ENCODE results near the gene GNAQ. TPM values are rescaled to one million over a fixed set of nuclear protein-coding genes. Genes with fewer than 3 reads are reported as not detected.
A peak's percentile ranks its signal among the peaks of the same experiment; 100 is the strongest.

The GNAQ gene
- total and polyA plus RNA-seq, 4 experiments from 2014 or later = 6.9 to 57.2 (median 34.5) TPM

GRCh38 chr9:77988630-77989029 is 43.0 kb downstream of the GNAQ start:
- Histone ChIP-seq H3K27ac (ENCODE audit: low read depth, low read length) (no peak overlapping the region), H3K9me3 (ENCODE audit: control insufficient read depth in 1 of 2, low read length in 2 of 2) (no peaks in the 10 kb centered on the region), H3K4me3 (ENCODE audit: low read length in 2 of 2) (no peak overlapping the region), H3K36me3 (ENCODE audit: insufficient read depth, low read length) (no peaks in the 10 kb centered on the region), H3K4me1 (ENCODE audit: insufficient read depth, low read length) (peaks cover 7% of the 10 kb centered on the region), H3K27me3 (ENCODE audit: insufficient read depth, low read length) (no peaks in the 10 kb centered on the region)
- no peaks in the 10 kb centered on the region for H3K27me3 Mint-ChIP-seq
- ChIA-PET POLR2A (ENCODE audit: partially characterized antibody) (interaction anchor here (1.2 kb wide), 1 partner anchor 22 kb away, joined by 3 read pairs; no protein-coding TSS in a partner anchor), CTCF (ENCODE audit: partially characterized antibody) (interaction anchor here (1.2 to 3.1 kb wide), 3 partner anchors 11 to 47 kb away, joined by 3 to 20 read pairs (median 3); no protein-coding TSS in a partner anchor)
- no peak overlapping the region for H3K4me3 Mint-ChIP-seq
- H3K9me3 Mint-ChIP-seq = no peaks in the 10 kb centered on the region
- intact Hi-C loops (cut with micrococcal nuclease) = no loop called here
- H3K36me3 Mint-ChIP-seq = peaks cover 11 to 12% of the 10 kb centered on the region in 2 donors
- peak overlapping the region in 4 of 7 donors; percentile 2 to 38 (median 16) for H3K27ac Mint-ChIP-seq
- no peak for DNase-seq
- H3K4me1 Mint-ChIP-seq = peaks cover 35 to 66% (median 44%) of the 10 kb centered on the region in 4 donors

DNA sequence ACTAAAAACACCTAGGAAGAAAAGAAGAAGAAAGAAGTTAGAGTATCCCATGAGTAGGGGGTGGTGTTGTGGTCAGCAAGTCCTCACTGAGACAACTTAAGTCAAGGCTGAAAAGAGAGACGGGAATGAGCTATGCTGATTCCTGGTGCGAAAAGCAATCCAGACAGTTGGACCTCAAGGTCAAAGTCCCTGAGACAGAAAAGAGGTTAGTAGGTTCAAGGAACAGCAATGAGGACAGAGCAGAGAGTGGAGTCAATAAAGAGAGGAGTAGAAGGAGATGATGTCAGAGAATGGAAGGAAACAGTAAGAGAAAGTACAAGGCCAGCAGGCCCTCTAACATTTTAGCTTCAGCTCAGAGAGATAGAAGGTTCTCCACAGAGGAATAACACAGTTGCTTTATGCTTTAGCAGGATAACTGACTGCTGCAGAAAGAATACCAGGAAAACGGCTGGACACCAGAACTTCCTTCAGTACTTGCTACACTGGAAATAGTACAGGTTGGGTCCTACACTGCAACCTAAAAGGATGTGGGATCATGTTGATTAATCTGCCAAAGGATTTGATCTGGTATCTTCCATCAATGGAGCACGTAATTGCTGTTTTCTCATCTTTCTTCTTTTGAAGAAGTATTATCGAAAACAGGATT is 43.6 kb downstream of the GNAQ start:
- intact Hi-C loops (cut with micrococcal nuclease) = no loop called here
- Histone ChIP-seq H3K9me3 (ENCODE audit: control insufficient read depth in 1 of 2, low read length in 2 of 2) (no peaks in the 10 kb centered on the region), H3K27ac (ENCODE audit: low read depth, low read length) (no peak overlapping the region), H3K4me3 (ENCODE audit: low read length in 2 of 2) (no peak overlapping the region), H3K4me1 (ENCODE audit: insufficient read depth, low read length) (peaks cover 13% of the 10 kb centered on the region), H3K27me3 (ENCODE audit: insufficient read depth, low read length) (no peaks in the 10 kb centered on the region), H3K36me3 (ENCODE audit: insufficient read depth, low read length) (no peaks in the 10 kb centered on the region)
- H3K36me3 Mint-ChIP-seq = peaks cover 11 to 12% of the 10 kb centered on the region in 2 donors
- H3K4me1 Mint-ChIP-seq = peaks cover 41 to 72% (median 50%) of the 10 kb centered on the region in 4 donors
- no peaks in the 10 kb centered on the region for H3K9me3 Mint-ChIP-seq
- H3K27ac Mint-ChIP-seq = peak overlapping the region in 5 of 7 donors; percentile 2 to 80 (median 48)
- H3K4me3 Mint-ChIP-seq = no peak overlapping the region
- no peak for DNase-seq
- H3K27me3 Mint-ChIP-seq = no peaks in the 10 kb centered on the region
- ChIA-PET POLR2A (ENCODE audit: partially characterized antibody) (no interaction called here), CTCF (ENCODE audit: partially characterized antibody) (interaction anchor here (1.2 to 3.1 kb wide), 2 partner anchors 10 to 48 kb away, joined by 3 to 20 read pairs; no protein-coding TSS in a partner anchor)

GRCh38 chr9:77987081-77987656 is 44.4 kb downstream of the GNAQ start:
- H3K27me3 Mint-ChIP-seq = no peaks in the 10 kb centered on the region
- peaks cover 11 to 12% of the 10 kb centered on the region in 2 donors for H3K36me3 Mint-ChIP-seq
- no peak overlapping the region for H3K4me3 ChIP-seq (ENCODE audit: low read length in 2 of 2)
- peaks cover 22% of the 10 kb centered on the region for H3K4me1 ChIP-seq (ENCODE audit: insufficient read depth, low read length)
- H3K9me3 Mint-ChIP-seq = no peaks in the 10 kb centered on the region
- CTCF ChIA-PET (ENCODE audit: partially characterized antibody) = interaction anchor here (1.1 to 1.2 kb wide), 2 partner anchors 17 to 49 kb away, joined by 3 to 4 read pairs; no protein-coding TSS in a partner anchor
- peak overlapping the region in 3 of 7 donors; percentile 10 to 80 (median 48) for H3K27ac Mint-ChIP-seq
- no peak overlapping the region for H3K27ac ChIP-seq (ENCODE audit: low read depth, low read length)
- H3K36me3 ChIP-seq (ENCODE audit: insufficient read depth, low read length) = no peaks in the 10 kb centered on the region
- no peaks in the 10 kb centered on the region for H3K9me3 ChIP-seq (ENCODE audit: control insufficient read depth in 1 of 2, low read length in 2 of 2)
- peaks cover 48 to 80% (median 58%) of the 10 kb centered on the region in 4 donors for H3K4me1 Mint-ChIP-seq
- H3K27me3 ChIP-seq (ENCODE audit: insufficient read depth, low read length) = no peaks in the 10 kb centered on the region
- no peak overlapping the region for H3K4me3 Mint-ChIP-seq
- POLR2A ChIA-PET (ENCODE audit: partially characterized antibody) = interaction anchor here (0.6 kb wide), 1 partner anchor 108 kb away, joined by 3 read pairs; no protein-coding TSS in a partner anchor
- intact Hi-C loops (cut with micrococcal nuclease) = no loop called here
- DNase-seq = no peak

DNA sequence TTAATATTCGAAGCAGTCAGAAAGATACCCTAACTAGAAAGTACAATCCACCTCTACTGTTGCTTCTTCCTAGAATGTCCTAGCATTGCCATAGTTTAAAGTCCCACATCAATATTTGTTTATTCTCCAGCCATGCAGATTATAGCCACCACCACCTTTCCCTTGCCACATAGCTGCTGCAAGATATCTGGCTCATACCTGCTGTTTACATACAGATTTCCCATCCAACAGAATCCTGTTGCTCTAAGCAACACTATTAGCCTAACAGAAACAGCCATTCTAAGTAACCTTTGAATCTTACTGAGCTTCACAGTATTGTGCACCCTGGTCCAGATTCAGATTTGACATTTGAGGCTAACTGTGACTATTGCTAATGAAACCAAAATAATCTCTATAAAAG is 45.6 kb downstream of the GNAQ start:
- Mint-ChIP-seq H3K4me1 (peaks cover 48 to 80% (median 58%) of the 10 kb centered on the region in 4 donors), H3K27me3 (no peaks in the 10 kb centered on the region), H3K4me3 (no peak overlapping the region), H3K36me3 (peaks cover 0 to 8% of the 10 kb centered on the region in 2 donors), H3K9me3 (no peaks in the 10 kb centered on the region), H3K27ac (peak overlapping the region; percentile 12 to 82 (median 72))
- Histone ChIP-seq H3K36me3 (ENCODE audit: insufficient read depth, low read length) (no peaks in the 10 kb centered on the region), H3K4me3 (ENCODE audit: low read length in 2 of 2) (no peak overlapping the region), H3K9me3 (ENCODE audit: control insufficient read depth in 1 of 2, low read length in 2 of 2) (no peaks in the 10 kb centered on the region), H3K27me3 (ENCODE audit: insufficient read depth, low read length) (no peaks in the 10 kb centered on the region), H3K4me1 (ENCODE audit: insufficient read depth, low read length) (peaks cover 28% of the 10 kb centered on the region), H3K27ac (ENCODE audit: low read depth, low read length) (no peak overlapping the region)
- ChIA-PET CTCF (ENCODE audit: partially characterized antibody) (interaction anchor here (1.1 to 1.8 kb wide), 5 partner anchors 9 to 129 kb away, joined by 4 to 12 read pairs (median 4); no protein-coding TSS in a partner anchor), POLR2A (ENCODE audit: partially characterized antibody) (no interaction called here)
- DNase-seq = no peak
- intact Hi-C loops (cut with micrococcal nuclease) = no loop called here

DNA sequence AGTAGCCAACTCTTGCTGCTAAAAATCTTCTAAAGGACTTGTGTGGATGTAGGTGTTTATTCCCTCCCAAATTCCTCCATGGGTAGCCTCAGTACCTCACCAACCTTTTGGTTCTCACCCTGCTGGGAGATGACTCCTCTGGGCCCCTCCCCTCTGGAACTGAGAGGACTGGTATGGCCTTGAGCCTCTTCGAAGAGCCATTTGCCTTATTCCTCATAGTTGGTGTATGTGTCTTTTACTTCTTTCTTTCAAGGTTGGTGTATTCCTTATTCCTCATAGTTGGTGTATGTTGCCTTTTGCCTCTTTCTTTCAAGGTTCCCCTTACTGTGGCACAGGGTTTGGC is 48.3 kb downstream of the GNAQ start:
- POLR2A ChIA-PET (ENCODE audit: partially characterized antibody) = interaction anchor here (0.8 kb wide), 1 partner anchor 31 kb away, joined by 3 read pairs; no protein-coding TSS in a partner anchor
- Mint-ChIP-seq H3K9me3 (no peaks in the 10 kb centered on the region), H3K27ac (peak overlapping the region in 6 of 7 donors; percentile 2 to 84 (median 62)), H3K4me1 (peaks cover 54 to 87% (median 71%) of the 10 kb centered on the region in 4 donors), H3K36me3 (peaks cover 0 to 7% of the 10 kb centered on the region in 2 donors), H3K27me3 (no peaks in the 10 kb centered on the region), H3K4me3 (peak overlapping the region in 5 of 8 donors; percentile 4 to 58 (median 22))
- intact Hi-C loops (cut with micrococcal nuclease) = no loop called here
- Histone ChIP-seq H3K27me3 (ENCODE audit: insufficient read depth, low read length) (no peaks in the 10 kb centered on the region), H3K36me3 (ENCODE audit: insufficient read depth, low read length) (no peaks in the 10 kb centered on the region), H3K4me1 (ENCODE audit: insufficient read depth, low read length) (peaks cover 41% of the 10 kb centered on the region), H3K27ac (ENCODE audit: low read depth, low read length) (no peak overlapping the region), H3K9me3 (ENCODE audit: control insufficient read depth in 1 of 2, low read length in 2 of 2) (no peaks in the 10 kb centered on the region), H3K4me3 (ENCODE audit: low read length in 2 of 2) (no peak overlapping the region)
- DNase-seq = no peak
- CTCF ChIA-PET (ENCODE audit: partially characterized antibody) = interaction anchor here (1.1 kb wide), 1 partner anchor 46 kb away, joined by 3 read pairs; no protein-coding TSS in a partner anchor

DNA sequence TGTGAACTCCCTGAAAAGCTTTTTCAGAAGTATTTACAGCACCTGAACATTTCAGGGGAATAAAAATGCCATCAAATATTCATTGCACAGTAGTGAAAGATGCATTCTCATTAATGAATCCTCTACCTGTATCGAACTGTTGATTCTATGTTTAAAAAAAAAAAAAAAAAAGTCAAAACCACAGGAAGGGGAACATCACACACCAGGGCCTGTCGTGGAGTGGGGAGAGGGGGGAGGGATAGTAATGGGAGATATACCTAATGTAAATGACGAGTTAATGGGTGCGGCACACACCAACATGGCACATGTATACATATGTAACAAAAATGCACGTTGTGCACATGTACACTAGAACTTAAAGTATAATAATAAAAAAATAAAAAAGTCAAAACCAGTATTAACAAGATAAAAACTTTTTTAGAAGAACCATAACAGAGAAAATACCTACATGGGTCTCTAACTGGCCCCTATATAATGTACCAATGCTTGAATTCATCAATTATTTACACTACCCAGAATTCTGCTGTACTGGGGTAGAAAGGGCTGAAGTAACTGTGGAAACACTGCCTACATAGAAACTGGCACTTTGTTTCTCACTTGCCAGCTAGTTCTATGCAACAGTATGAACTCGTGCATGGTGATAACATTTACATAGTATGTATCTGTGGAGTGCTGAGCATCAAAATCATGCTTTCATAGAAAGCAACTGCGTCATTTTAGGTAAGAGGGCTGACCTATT is 48.9 kb downstream of the GNAQ start:
- Histone ChIP-seq H3K9me3 (ENCODE audit: control insufficient read depth in 1 of 2, low read length in 2 of 2) (no peaks in the 10 kb centered on the region), H3K36me3 (ENCODE audit: insufficient read depth, low read length) (no peaks in the 10 kb centered on the region), H3K27me3 (ENCODE audit: insufficient read depth, low read length) (no peaks in the 10 kb centered on the region), H3K4me1 (ENCODE audit: insufficient read depth, low read length) (peaks cover 46% of the 10 kb centered on the region), H3K27ac (ENCODE audit: low read depth, low read length) (no peak overlapping the region), H3K4me3 (ENCODE audit: low read length in 2 of 2) (no peak overlapping the region)
- Mint-ChIP-seq H3K9me3 (no peaks in the 10 kb centered on the region), H3K27ac (peak overlapping the region in 6 of 7 donors; percentile 13 to 84 (median 65)), H3K4me3 (peak overlapping the region in 6 of 8 donors; percentile 53 to 73 (median 66)), H3K4me1 (peaks cover 57 to 87% (median 73%) of the 10 kb centered on the region in 4 donors), H3K27me3 (no peaks in the 10 kb centered on the region), H3K36me3 (peaks cover 0 to 7% of the 10 kb centered on the region in 2 donors)
- ChIA-PET CTCF (ENCODE audit: partially characterized antibody) (interaction anchor here (1.1 to 1.3 kb wide), 2 partner anchors 47 to 232 kb away, joined by 3 to 5 read pairs; no protein-coding TSS in a partner anchor), POLR2A (ENCODE audit: partially characterized antibody) (interaction anchor here (0.8 kb wide), 1 partner anchor 32 kb away, joined by 3 read pairs; no protein-coding TSS in a partner anchor)
- intact Hi-C loops (cut with micrococcal nuclease) = no loop called here
- DNase-seq = peak in 1 of 5 donors; percentile 16
